Hippocampal formation (tissue), 2 donors: ENCODE results near the gene JAKMIP2.
"Not testable (repeated sequence)": the region's sequence is repeated elsewhere in the genome, so short reads cannot be mapped to it uniquely, and the experiment has no call there.

Experiments used
- DNase-seq, 2 donors: peaks; one replicate each; lab custom pipeline; 2025; lab: John Stamatoyannopoulos, UW

The JAKMIP2 gene

GRCh38 chr5:147557876-147558745, 224.4 kb downstream of the JAKMIP2 start:
- DNase-seq = no peak

GRCh38 chr5:147555176-147555575, 227.4 kb downstream of the JAKMIP2 start:
- DNase-seq = no peak

- DNase-seq = no peak
These were observed 228.2 kb downstream of the JAKMIP2 start for GRCh38 chr5:147554261-147554817.

GRCh38 chr5:147553817-147554216, 228.7 kb downstream of the JAKMIP2 start:
- DNase-seq = not testable (repeated sequence)

GRCh38 chr5:147552897-147553296, 229.6 kb downstream of the JAKMIP2 start:
- DNase-seq = no peak

GRCh38 chr5:147551677-147552076, 230.9 kb downstream of the JAKMIP2 start:
- DNase-seq = no peak

GRCh38 chr5:147547730-147548129, 234.8 kb downstream of the JAKMIP2 start:
- no peak for DNase-seq

- DNase-seq = no peak
These were observed 238.0 kb downstream of the JAKMIP2 start for GRCh38 chr5:147544556-147544955.

GRCh38 chr5:147539053-147539452, 243.5 kb downstream of the JAKMIP2 start:
- DNase-seq = no peak

- DNase-seq = no peak
These were observed 244.3 kb downstream of the JAKMIP2 start for GRCh38 chr5:147538236-147538635.
